A549 (cell line): ENCODE measurements around the gene HGF.

Experiments
- CEBPB ChIP-seq, 2 experiments: fragments of >200 bp in 1 of 2; sonication (Bioruptor Twin) in 1 of 2; formaldehyde crosslinking in 1 of 2; IDR thresholded peaks; 2 replicates each; pipeline ENCODE4 v1.6.1; 2012 to 2016
- CHD2 ChIP-seq: fragments of 150-350 bp; IDR thresholded peaks from 2 replicates; pipeline ENCODE4 v1.6.1; 2014; ENCODE audit warnings: low read length; ENCODE audit not compliant: partially characterized antibody
- JUNB ChIP-seq: fragments of >200 bp; sonication (Bioruptor Twin); formaldehyde crosslinking; IDR thresholded peaks from 2 replicates; pipeline ENCODE4 v1.6.1; 2016
- MAX ChIP-seq: IDR thresholded peaks from 2 replicates; pipeline ENCODE4 v1.6.1; 2012
- NFE2L2 ChIP-seq: fragments of 150-350 bp; conservative IDR thresholded peaks from 2 replicates; pipeline ENCODE4 v1.6.1; 2014; ENCODE audit warnings: low read length
- ZC3H11A ChIP-seq: fragments of 450-650 bp; IDR thresholded peaks from 2 replicates; pipeline ENCODE4 v1.6.1; 2014; ENCODE audit warnings: antibody characterized with exemption, mild to moderate bottlenecking
- TF ChIP-seq, protein P1 (sequence below): fragments of >200 bp; sonication (Bioruptor Twin); formaldehyde crosslinking; IDR thresholded peaks from 3 replicates; pipeline ENCODE4 v1.5.1; 2016

GRCh38 chr7:81707196-81707595 is 62.7 kb downstream of the HGF start:
- no peak for TF ChIP-seq JUNB
- no peak for TF ChIP-seq NFE2L2
- TF ChIP-seq CHD2 = no peak
- TF ChIP-seq CEBPB (IDR thresholded peaks at IDR 0.05) = no peak
- TF ChIP-seq, protein P1, sequence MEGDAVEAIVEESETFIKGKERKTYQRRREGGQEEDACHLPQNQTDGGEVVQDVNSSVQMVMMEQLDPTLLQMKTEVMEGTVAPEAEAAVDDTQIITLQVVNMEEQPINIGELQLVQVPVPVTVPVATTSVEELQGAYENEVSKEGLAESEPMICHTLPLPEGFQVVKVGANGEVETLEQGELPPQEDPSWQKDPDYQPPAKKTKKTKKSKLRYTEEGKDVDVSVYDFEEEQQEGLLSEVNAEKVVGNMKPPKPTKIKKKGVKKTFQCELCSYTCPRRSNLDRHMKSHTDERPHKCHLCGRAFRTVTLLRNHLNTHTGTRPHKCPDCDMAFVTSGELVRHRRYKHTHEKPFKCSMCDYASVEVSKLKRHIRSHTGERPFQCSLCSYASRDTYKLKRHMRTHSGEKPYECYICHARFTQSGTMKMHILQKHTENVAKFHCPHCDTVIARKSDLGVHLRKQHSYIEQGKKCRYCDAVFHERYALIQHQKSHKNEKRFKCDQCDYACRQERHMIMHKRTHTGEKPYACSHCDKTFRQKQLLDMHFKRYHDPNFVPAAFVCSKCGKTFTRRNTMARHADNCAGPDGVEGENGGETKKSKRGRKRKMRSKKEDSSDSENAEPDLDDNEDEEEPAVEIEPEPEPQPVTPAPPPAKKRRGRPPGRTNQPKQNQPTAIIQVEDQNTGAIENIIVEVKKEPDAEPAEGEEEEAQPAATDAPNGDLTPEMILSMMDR = no peak
- TF ChIP-seq MAX = no peak
- no peak for TF ChIP-seq ZC3H11A
